K562 (cell line): ENCODE measurements around the gene MAPK8IP1.

ENCODE experiments used
- BHLHE40 ChIP-seq: IDR thresholded peaks from 2 replicates; pipeline ENCODE4 v1.6.1; 2011; ENCODE audit warnings: low read length, improper control_type of control experiment
- CREB5 ChIP-seq: fragments of 250-450 bp; sonication (Bioruptor Pico); IDR thresholded peaks from 2 replicates; pipeline ENCODE4 v1.5.0; 2020; ENCODE audit warnings: mild to moderate bottlenecking
- CTCF ChIP-seq, 3 experiments: IDR thresholded peaks in 2 of 3; conservative IDR thresholded peaks in 1 of 3; 2 replicates each; pipeline ENCODE4 v1.5.1; 2011 to 2012; ENCODE audit warnings: low read length in 3 of 3, mild to moderate bottlenecking in 3 of 3, control low read depth in 2 of 3, improper control_type of control experiment in 1 of 3, inconsistent platforms in 1 of 3, low read depth in 1 of 3, mixed read lengths in 1 of 3, moderate library complexity in 1 of 3; ENCODE audit not compliant: insufficient read depth in 2 of 3
- HNRNPH1 ChIP-seq: fragments of 200-400 bp; formaldehyde crosslinking; optimal IDR thresholded peaks from 2 replicates; pipeline ENCODE3; 2017; ENCODE audit warnings: low read depth, mild to moderate bottlenecking, low read length, moderate library complexity
- PHB2 ChIP-seq: fragments of 450-650 bp; IDR thresholded peaks from 2 replicates; pipeline ENCODE4 v1.6.1; 2017; ENCODE audit warnings: low read depth
- SMARCB1 ChIP-seq: IDR thresholded peaks from 2 replicates; pipeline ENCODE4 v1.6.1; 2011; ENCODE audit warnings: improper control_type of control experiment, low read depth; ENCODE audit not compliant: insufficient read length
- ZNF143 ChIP-seq: sonication (generic); formaldehyde crosslinking; IDR thresholded peaks from 2 replicates; pipeline ENCODE4 v1.9.0; 2022; ENCODE audit warnings: mild to moderate bottlenecking, missing genetic modification reagents
- ZNF282 ChIP-seq: sonication (generic); formaldehyde crosslinking; IDR thresholded peaks from 2 replicates; pipeline ENCODE4 v1.8.1; 2023; ENCODE audit warnings: missing genetic modification reagents
- ZNF384 ChIP-seq: IDR thresholded peaks from 2 replicates; pipeline ENCODE4 v1.6.1; 2012; ENCODE audit warnings: low read depth, low read length, improper control_type of control experiment

GRCh38 chr11:45917286-45917622 is 31.8 kb downstream of the MAPK8IP1 start:
- TF ChIP-seq PHB2 (no peak), CREB5 (CRISPR knock-in tag) (no peak), BHLHE40 (no peak), SMARCB1 (no peak), CTCF (IDR thresholded peaks at IDR 0.05 in 2 of 3, conservative IDR thresholded peaks at IDR 0.05 in 1 of 3; ENCODE audit: insufficient read depth in 2 of 3, low read depth in 1 of 3, low read length in 3 of 3) (no peak), ZNF384 (no peak), HNRNPH1 (no peak), ZNF282 (CRISPR knock-in tag) (no peak), ZNF143 (CRISPR knock-in tag) (no peak)
